ENCODE results near the gene CAMTA1.

GRCh38 chr1:7424352-7424890, 639.2 kb downstream of the CAMTA1 start:
- TF ChIP-seq, protein P1, sequence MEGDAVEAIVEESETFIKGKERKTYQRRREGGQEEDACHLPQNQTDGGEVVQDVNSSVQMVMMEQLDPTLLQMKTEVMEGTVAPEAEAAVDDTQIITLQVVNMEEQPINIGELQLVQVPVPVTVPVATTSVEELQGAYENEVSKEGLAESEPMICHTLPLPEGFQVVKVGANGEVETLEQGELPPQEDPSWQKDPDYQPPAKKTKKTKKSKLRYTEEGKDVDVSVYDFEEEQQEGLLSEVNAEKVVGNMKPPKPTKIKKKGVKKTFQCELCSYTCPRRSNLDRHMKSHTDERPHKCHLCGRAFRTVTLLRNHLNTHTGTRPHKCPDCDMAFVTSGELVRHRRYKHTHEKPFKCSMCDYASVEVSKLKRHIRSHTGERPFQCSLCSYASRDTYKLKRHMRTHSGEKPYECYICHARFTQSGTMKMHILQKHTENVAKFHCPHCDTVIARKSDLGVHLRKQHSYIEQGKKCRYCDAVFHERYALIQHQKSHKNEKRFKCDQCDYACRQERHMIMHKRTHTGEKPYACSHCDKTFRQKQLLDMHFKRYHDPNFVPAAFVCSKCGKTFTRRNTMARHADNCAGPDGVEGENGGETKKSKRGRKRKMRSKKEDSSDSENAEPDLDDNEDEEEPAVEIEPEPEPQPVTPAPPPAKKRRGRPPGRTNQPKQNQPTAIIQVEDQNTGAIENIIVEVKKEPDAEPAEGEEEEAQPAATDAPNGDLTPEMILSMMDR (IDR thresholded peaks at IDR 0.05), result no peak
- no peak for TF ChIP-seq POLR2A (IDR thresholded peaks at IDR 0.05)
